NCI-H146 treated with DMSO at 0.1 percent for 48 hours (cell line): Measurements from ENCODE around the gene TMEM63C.

ENCODE experiments used
- DNase-seq: peaks from one replicate; lab custom pipeline; 2025; ENCODE audit not compliant: unreplicated experiment; lab: John Stamatoyannopoulos, UW

The TMEM63C gene

GRCh38 chr14:77197988-77198387 lies 16.4 kb downstream of the TMEM63C start:
- no peak for DNase-seq

- no peak for DNase-seq
Measured at GRCh38 chr14:77198561-77198960, 17.0 kb downstream of the TMEM63C start.

- no peak for DNase-seq
Measured at GRCh38 chr14:77199590-77199989, 18.0 kb downstream of the TMEM63C start.

GRCh38 chr14:77200406-77200985 lies 18.9 kb downstream of the TMEM63C start:
- no peak for DNase-seq

GRCh38 chr14:77201696-77202095 lies 20.1 kb downstream of the TMEM63C start:
- DNase-seq = no peak

GRCh38 chr14:77203611-77204458 lies 22.2 kb downstream of the TMEM63C start:
- DNase-seq = peak; percentile 25

- peak; percentile 85 for DNase-seq
Measured at GRCh38 chr14:77204459-77204771, 22.8 kb downstream of the TMEM63C start.

- no peak for DNase-seq
Measured at GRCh38 chr14:77204907-77205306, 23.3 kb downstream of the TMEM63C start.

- no peak for DNase-seq
Measured at GRCh38 chr14:77205566-77205965, 24.0 kb downstream of the TMEM63C start.

GRCh38 chr14:77206261-77206824 lies 24.7 kb downstream of the TMEM63C start:
- DNase-seq = no peak

GRCh38 chr14:77206877-77207389 lies 25.3 kb downstream of the TMEM63C start:
- no peak for DNase-seq

GRCh38 chr14:77208291-77208978 lies 26.8 kb downstream of the TMEM63C start:
- no peak for DNase-seq

- no peak for DNase-seq
Measured at GRCh38 chr14:77208979-77209318, 27.4 kb downstream of the TMEM63C start.

- no peak for DNase-seq
Measured at GRCh38 chr14:77212097-77212870, 30.7 kb downstream of the TMEM63C start.

- peak; percentile 29 for DNase-seq
Measured at GRCh38 chr14:77212943-77213678, 31.5 kb downstream of the TMEM63C start.

GRCh38 chr14:77213679-77214016 lies 32.0 kb downstream of the TMEM63C start:
- no peak for DNase-seq

- no peak for DNase-seq
Measured at GRCh38 chr14:77214216-77214615, 32.6 kb downstream of the TMEM63C start.

GRCh38 chr14:77217551-77217950 lies 36.0 kb downstream of the TMEM63C start:
- no peak for DNase-seq

- DNase-seq = no peak
Measured at GRCh38 chr14:77219591-77219990, 38.0 kb downstream of the TMEM63C start.

- DNase-seq = no peak
Measured at GRCh38 chr14:77220246-77221017, 38.8 kb downstream of the TMEM63C start.
